OCI-M2 (cell line): ENCODE measurements around the gene RGCC.
"Not testable (repeated sequence)": the region's sequence is repeated elsewhere in the genome, so short reads cannot be mapped to it uniquely, and the experiment has no call there.

Source experiments
- DNase-seq: peaks from one replicate; lab custom pipeline; 2025; ENCODE audit not compliant: unreplicated experiment; lab: John Stamatoyannopoulos, UW

RGCC gene

DNA sequence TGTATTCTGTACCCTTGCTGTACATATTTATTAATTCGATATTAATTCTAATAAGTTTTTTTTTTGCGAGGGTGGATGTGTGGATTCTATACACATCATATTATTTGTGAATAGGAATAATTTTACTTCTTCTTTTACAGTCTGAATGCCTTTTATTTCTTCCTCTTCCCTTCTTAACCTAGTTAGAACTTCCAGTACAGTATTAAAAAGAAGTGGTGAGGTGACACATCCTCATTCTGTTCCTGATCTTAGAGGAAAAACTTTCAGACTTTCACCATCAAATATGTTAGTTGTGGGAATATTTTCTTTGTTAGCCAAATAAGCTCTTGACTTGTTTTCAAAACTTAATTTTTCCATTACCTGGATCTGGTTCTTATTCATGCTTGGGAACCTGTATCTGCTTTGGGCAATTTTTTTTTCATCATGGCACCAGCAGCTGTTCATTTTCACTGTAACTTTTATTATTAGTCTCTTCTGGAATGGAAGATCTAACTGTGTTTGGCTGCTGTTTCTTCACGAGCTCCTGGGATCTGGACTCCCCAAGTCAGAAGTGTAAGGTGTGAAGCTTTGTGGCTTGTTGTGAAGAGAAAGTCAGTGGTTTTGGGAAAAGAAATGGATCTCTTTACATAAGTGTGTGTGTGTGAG is 33.1 kb downstream of the RGCC start:
- DNase-seq: no peak

GRCh38 chr13:41491436-41491835 is 34.1 kb downstream of the RGCC start:
- DNase-seq: no peak

- no peak for DNase-seq
Measured at GRCh38 chr13:41492432-41493260, 35.3 kb downstream of the RGCC start.

- DNase-seq: no peak
Measured at GRCh38 chr13:41494202-41494601, 36.9 kb downstream of the RGCC start.

DNA sequence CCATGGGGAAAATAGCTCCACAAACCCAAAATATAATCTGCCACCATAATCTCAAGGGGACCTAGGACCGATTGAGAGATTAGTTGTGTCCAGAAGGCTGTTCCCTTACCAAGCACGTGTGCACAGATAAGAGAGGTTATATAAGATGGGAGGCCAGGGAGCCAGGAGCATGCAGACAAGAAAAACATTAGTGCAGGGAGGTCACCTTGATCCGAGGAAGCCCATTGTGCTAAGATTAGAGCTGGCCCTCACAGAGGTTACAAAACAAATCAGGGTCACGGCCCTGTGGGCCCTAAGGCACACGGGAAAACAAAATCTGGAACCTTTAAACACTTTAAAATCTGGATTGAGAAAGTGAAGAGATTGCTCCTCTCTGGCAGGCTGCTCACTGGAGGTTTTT is 37.7 kb downstream of the RGCC start:
- no peak for DNase-seq

GRCh38 chr13:41496420-41497234 is 39.3 kb downstream of the RGCC start:
- DNase-seq: no peak

GRCh38 chr13:41497436-41497835 is 40.1 kb downstream of the RGCC start:
- no peak for DNase-seq

- no peak for DNase-seq
Measured at GRCh38 chr13:41499452-41499851, 42.1 kb downstream of the RGCC start.

DNA sequence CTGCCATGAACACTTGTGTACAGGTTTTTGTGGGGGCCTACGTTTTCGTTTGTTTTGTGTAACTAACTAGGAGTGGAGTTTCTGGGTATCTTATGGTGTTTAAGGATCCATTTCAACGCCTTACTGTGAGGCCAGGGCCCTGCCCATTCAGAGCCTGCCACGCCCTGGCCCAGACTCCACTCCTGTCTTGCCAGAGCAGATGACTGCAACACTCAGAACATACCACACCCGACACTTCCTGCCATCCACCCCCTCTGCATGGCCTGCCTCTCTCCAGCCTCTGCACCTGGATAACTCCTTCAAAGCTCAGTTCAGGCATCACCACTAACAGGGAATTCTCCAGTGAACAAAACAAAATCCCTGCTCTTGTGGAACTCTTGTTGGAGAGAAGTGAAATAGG is 43.2 kb downstream of the RGCC start:
- DNase-seq: no peak

DNA sequence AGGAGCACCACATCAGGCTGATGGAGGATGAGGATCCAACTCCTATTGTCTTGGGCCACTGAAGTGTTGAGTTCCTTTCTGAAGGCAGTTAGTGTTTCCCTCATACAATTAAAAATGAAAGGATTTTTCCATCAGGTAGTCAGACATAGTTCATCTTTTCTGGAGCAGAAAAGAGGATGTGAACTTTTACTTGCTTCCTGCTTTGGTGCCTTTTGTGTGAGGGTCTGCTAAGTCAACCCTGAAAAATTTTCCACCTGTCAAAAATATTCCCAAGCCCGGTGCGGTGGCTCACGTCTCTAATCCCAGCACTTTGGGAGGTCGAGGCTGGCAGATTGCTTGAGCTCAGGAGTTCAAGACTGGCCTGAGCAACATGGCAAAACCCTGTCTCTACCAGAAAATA is 43.9 kb downstream of the RGCC start:
- DNase-seq: no peak

GRCh38 chr13:41502031-41502430 is 44.7 kb downstream of the RGCC start:
- no peak for DNase-seq

DNA sequence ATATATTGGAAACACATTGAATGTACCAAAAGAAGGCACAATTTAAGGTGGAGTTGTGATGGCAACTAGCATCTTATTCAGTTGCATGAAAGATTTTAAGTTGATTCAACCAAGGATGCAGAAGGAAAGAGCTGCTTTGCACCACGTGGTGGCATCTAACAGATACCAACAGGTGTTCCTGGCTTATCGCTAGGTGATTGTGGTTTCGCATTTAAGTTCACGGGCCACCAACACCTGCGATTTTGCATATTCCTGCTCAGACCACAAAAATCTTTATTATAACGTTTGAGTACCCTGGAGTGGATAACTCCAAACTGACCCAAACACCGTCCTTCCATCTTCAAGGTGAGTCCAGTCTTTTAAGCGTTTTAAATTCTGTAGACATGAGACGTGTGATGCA is 45.3 kb downstream of the RGCC start:
- no peak for DNase-seq

DNA sequence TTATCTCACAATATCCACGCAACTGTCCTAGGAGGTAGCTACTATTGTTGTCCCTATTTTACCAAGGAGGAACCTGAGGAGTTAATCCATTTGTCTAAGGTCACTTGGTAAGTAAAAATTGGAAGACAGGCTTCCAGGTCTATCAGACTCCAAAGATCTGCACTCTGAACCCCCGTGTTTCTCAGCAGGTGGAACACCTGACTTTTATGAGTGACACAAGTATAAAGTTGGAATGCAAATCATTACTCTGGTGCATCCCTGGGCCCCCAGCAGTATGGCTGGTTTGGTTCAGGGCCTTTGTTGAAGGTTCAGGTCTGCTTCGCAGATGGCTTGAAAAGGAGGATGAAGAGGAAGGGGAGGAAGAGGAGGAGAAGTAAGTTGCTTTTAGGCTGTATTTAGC is 46.0 kb downstream of the RGCC start:
- no peak for DNase-seq

DNA sequence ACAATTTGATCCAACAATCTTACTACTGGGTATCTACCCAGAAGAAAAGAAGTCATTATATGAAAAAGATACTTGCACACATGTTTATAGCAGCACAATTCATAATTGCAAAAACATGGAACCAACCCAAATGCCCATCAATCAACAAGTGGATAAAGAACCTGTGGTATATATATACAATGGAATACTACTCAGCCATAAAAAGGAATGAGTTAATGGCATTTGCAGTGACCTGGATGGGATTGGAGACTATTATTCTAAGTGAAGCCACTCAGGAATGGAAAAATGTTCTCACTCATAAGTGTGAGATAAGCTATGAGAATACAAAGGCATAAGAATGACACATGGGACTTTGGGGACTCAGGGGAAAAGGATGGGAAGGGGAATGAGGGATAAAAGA is 47.3 kb downstream of the RGCC start:
- DNase-seq: not testable (repeated sequence)

- no peak for DNase-seq
Measured at GRCh38 chr13:41505209-41505835, 48.0 kb downstream of the RGCC start.

- no peak for DNase-seq
Measured at GRCh38 chr13:41506312-41506711, 49.0 kb downstream of the RGCC start.

DNA sequence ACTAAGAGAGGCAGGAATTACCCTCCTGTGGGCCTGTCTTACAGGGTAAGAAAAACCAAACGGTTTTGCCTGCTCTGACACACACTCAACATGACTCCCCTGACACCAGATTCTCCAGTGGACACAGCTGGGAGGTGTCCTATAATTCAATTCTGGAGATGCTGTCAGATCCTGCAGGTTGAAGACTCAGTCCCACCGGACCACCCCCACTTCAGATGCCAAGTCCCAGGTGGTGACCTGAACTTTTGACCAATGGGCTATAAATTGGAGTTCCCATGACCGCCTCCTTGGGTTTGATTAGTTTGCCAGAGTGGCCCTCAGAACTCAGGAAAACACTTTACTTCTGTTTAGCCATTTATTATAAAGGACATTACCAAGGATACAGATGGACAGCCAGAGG is 52.6 kb downstream of the RGCC start:
- no peak for DNase-seq

DNA sequence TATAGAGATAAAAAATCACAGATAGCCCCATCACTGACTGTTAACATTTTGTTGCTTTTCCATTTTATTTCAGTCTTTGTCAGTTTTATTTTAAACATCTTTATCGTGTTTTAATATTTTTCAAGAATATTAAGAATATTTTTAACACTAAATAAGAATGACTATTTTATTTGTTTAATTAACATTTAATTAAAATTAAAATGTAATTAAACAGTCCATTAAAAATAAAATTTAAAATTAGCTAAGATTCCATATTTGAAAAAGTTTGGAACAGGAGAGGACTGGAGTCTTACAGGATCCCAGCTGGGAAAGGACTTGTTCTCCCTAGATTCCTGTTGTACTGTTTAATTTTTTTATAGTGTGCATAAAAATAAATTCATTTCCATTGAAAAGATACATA is 54.5 kb downstream of the RGCC start:
- no peak for DNase-seq

DNA sequence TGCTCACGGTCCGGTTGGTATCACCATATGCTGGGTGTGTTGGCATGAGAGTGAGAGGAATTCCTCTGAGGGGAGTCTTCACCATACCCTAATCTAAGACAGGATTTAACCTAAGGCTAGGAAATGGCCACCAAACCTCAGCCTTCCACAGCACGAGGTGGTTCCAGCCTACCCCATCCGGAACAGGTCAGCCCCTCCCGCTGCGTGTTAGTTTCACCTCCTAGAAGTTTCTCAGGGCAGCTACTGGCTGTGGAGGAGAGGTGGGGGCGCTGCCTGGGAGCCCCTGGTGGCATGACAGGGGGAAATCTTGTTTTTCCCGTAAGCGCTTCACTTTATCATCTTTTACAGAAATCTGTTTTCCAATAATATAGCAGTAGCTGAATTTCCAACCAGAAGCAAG is 55.1 kb downstream of the RGCC start:
- no peak for DNase-seq

DNA sequence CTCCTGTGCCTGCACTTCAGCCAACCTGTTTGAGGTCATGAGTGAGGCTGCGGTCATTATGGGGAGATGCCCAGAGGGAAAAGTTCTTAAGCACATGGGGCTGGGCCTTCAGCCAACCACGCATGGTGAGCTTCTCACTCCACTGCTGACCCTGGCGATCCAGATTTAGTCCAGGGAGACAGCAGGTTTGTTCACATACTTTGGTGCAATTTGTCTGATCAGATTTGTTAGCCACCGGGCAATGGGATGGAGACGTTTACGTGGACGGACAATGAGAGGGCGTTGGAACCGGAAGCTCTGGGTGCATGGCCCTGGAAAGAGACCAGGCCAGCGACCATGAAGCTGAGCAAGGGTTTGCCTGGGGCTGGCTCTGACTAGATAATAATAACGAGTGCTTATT is 56.2 kb downstream of the RGCC start:
- no peak for DNase-seq

GRCh38 chr13:41514853-41515395 is 57.6 kb downstream of the RGCC start:
- DNase-seq: no peak
